Neural progenitor cell (in vitro differentiated cells): ENCODE results near the gene TAOK1.

ENCODE experiments used
- EZH2 ChIP-seq: fragments of 200-600 bp; sonication (generic); IDR thresholded peaks from 2 replicates; pipeline ENCODE4 v1.6.1; 2017; ENCODE audit warnings: antibody characterized with exemption, mild to moderate bottlenecking, moderate library complexity
- EZH2phosphoT487 ChIP-seq: fragments of 200-600 bp; sonication (generic); IDR thresholded peaks from 2 replicates; pipeline ENCODE4 v1.6.1; 2017; ENCODE audit warnings: antibody characterized with exemption
- TF ChIP-seq, protein P1 (sequence below): fragments of 200-600 bp; sonication (generic); IDR thresholded peaks from 2 replicates; pipeline ENCODE4 v1.5.1; 2017; ENCODE audit warnings: antibody characterized with exemption, mild to moderate bottlenecking

DNA sequence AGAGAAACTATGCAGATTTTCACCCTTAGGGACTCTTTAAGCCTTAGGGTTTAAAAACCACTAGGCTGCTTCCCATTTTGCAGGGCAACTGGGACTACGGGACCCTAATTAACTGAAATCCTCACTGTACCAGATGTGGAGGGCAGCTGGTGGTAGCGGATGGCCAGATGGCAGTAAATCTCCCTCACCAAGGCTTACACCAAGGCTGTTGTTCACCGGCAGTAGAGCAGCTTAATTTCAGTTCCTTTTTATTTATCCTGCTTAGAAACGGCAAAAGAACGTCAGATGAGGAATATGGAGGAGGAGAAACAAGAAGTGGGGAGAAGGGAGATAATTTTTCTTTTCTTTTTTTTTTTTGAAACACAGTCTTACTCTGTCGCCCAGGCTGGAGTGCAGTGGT lies 170.2 kb downstream of the TAOK1 start:
- TF ChIP-seq, protein P1, sequence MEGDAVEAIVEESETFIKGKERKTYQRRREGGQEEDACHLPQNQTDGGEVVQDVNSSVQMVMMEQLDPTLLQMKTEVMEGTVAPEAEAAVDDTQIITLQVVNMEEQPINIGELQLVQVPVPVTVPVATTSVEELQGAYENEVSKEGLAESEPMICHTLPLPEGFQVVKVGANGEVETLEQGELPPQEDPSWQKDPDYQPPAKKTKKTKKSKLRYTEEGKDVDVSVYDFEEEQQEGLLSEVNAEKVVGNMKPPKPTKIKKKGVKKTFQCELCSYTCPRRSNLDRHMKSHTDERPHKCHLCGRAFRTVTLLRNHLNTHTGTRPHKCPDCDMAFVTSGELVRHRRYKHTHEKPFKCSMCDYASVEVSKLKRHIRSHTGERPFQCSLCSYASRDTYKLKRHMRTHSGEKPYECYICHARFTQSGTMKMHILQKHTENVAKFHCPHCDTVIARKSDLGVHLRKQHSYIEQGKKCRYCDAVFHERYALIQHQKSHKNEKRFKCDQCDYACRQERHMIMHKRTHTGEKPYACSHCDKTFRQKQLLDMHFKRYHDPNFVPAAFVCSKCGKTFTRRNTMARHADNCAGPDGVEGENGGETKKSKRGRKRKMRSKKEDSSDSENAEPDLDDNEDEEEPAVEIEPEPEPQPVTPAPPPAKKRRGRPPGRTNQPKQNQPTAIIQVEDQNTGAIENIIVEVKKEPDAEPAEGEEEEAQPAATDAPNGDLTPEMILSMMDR = no peak
- TF ChIP-seq EZH2 = no peak
- no peak for TF ChIP-seq EZH2phosphoT487
